ENCODE measurements around the gene KRTAP21-3.
"Not testable (repeated sequence)": the region's sequence is repeated elsewhere in the genome, so short reads cannot be mapped to it uniquely, and the experiment has no call there.

The KRTAP21-3 gene, protein sequence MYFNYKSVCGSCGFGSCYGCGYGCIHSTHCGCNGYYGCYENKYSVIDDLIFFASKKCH

GRCh38 chr21:30718239-30718909, at the start of gene KRTAP21-3:
TSS of gene KRTAP21-3 (minus strand) at chr21:30718777. CDS start at chr21:30718759, 18 bp downstream.
- Histone ChIP-seq H3K27me3 (ENCODE audit: control insufficient read depth in 5 of 5, insufficient read depth in 4 of 5, low read length in 5 of 5) (no peaks in the 10 kb centered on the region), H3K9me3 (ENCODE audit: control insufficient read depth in 5 of 5, low read length in 5 of 5) (no peaks in the 10 kb centered on the region), H3K36me3 (ENCODE audit: control insufficient read depth in 5 of 5, insufficient read depth in 5 of 5, low read length in 5 of 5) (no peaks in the 10 kb centered on the region), H3K9ac (ENCODE audit: low read length in 5 of 5) (no peak within 1 kb of the TSS), H3K4me3 (ENCODE audit: low read depth in 1 of 5, low read length in 5 of 5) (no peak within 1 kb of the TSS), H3K4me1 (ENCODE audit: control insufficient read depth in 5 of 5, insufficient read depth in 5 of 5, low read length in 5 of 5) (no peaks in the 10 kb centered on the region), H3K27ac (ENCODE audit: low read depth, low read length) (no peak within 1 kb of the TSS)

DNA sequence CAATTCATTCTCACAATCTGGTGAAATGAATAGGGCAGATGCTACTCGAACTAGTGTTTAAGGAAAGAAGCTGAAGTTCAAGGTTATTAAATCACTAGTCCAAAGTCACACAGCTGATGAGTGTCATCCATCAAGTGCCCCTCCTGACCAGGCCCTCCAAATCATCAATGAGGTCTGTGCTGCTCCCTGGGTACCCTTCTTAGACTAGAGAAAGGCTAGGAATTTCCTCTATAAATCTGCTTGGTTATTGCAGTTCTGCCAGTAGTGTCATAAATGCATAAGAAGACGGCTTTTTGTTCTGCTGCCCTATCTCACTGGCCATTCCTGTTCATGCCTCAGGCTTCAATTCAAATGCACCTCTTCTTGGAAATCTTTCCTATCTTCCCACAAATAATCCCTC, 42.2 kb upstream of the KRTAP21-3 start:
- Histone ChIP-seq H3K4me3 (ENCODE audit: low read depth in 1 of 5, low read length in 5 of 5) (no peak overlapping the region), H3K27ac (ENCODE audit: low read depth, low read length) (no peak overlapping the region), H3K36me3 (ENCODE audit: control insufficient read depth in 5 of 5, insufficient read depth in 5 of 5, low read length in 5 of 5) (no peaks in the 10 kb centered on the region), H3K9ac (ENCODE audit: low read length in 5 of 5) (no peak overlapping the region), H3K9me3 (ENCODE audit: control insufficient read depth in 5 of 5, low read length in 5 of 5) (no peaks in the 10 kb centered on the region), H3K27me3 (ENCODE audit: control insufficient read depth in 5 of 5, insufficient read depth in 4 of 5, low read length in 5 of 5) (no peaks in the 10 kb centered on the region), H3K4me1 (ENCODE audit: control insufficient read depth in 5 of 5, insufficient read depth in 5 of 5, low read length in 5 of 5) (no peaks in the 10 kb centered on the region)

DNA sequence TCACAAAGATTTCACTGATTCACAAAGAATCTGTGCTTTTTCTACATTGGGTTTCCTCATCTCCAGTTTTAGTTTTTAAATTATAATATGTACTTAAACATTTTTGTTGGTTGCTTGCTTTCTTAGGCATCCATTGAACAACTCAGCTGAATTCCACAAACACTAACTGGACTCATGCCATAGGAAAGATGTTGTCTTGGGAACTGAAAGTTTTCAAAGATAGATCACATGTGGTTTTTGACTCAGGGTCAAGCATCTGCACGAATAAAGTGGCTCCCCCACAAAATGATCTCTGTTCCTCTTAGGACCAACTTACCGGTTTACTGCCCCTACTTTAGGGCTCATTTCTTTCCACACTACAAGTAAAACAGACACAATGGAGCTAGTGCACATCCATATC, 39.7 kb upstream of the KRTAP21-3 start:
- Histone ChIP-seq H3K27me3 (ENCODE audit: control insufficient read depth in 5 of 5, insufficient read depth in 4 of 5, low read length in 5 of 5) (no peaks in the 10 kb centered on the region), H3K9ac (ENCODE audit: low read length in 5 of 5) (no peak overlapping the region), H3K4me1 (ENCODE audit: control insufficient read depth in 5 of 5, insufficient read depth in 5 of 5, low read length in 5 of 5) (no peaks in the 10 kb centered on the region), H3K27ac (ENCODE audit: low read depth, low read length) (no peak overlapping the region), H3K4me3 (ENCODE audit: low read depth in 1 of 5, low read length in 5 of 5) (no peak overlapping the region), H3K36me3 (ENCODE audit: control insufficient read depth in 5 of 5, insufficient read depth in 5 of 5, low read length in 5 of 5) (no peaks in the 10 kb centered on the region), H3K9me3 (ENCODE audit: control insufficient read depth in 5 of 5, low read length in 5 of 5) (peaks cover 0 to 3% (median 0%) of the 10 kb centered on the region in 5 donors)

DNA sequence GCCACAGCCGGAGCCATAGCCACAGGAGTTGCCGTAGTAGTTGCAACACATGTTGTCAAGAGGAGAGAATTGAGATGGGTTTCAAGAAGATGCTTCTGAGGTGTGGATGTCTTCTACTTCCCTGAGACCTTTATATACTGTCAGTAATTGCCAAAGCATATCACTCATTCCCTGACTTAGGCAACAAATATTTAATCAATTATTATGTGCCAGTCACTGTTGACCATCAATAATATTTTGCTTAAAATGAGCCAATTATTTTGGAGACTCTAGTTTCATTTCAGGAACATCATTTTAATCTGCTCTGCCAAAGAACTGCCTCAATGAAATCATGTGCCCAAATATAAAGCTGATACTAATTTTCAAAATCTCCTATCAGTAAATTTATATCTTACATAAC, 36.8 kb upstream of the KRTAP21-3 start, which contains the start of gene KRTAP21-1:
KRTAP21-1 (minus strand) TSS at position 101 of the 400 bp plus-strand sequence; CDS start at position 51, 50 bp downstream.
- not testable (repeated sequence) for H3K9me3 ChIP-seq (ENCODE audit: control insufficient read depth in 5 of 5, low read length in 5 of 5); H3K27me3 ChIP-seq (ENCODE audit: control insufficient read depth in 5 of 5, insufficient read depth in 4 of 5, low read length in 5 of 5); H3K27ac ChIP-seq (ENCODE audit: low read depth, low read length); H3K9ac ChIP-seq (ENCODE audit: low read length in 5 of 5); H3K36me3 ChIP-seq (ENCODE audit: control insufficient read depth in 5 of 5, insufficient read depth in 5 of 5, low read length in 5 of 5); H3K4me3 ChIP-seq (ENCODE audit: low read depth in 1 of 5, low read length in 5 of 5); H3K4me1 ChIP-seq (ENCODE audit: control insufficient read depth in 5 of 5, insufficient read depth in 5 of 5, low read length in 5 of 5)

GRCh38 chr21:30747159-30747558, 28.6 kb upstream of the KRTAP21-3 start, which contains the start of gene KRTAP21-2:
TSS of gene KRTAP21-2 (minus strand) at chr21:30747259. CDS start at chr21:30747202, 57 bp downstream.
- no peak within 1 kb of the TSS for H3K27ac ChIP-seq (ENCODE audit: low read depth, low read length)
- H3K9ac ChIP-seq (ENCODE audit: low read length in 5 of 5), result no peak within 1 kb of the TSS
- no peaks in the 10 kb centered on the region for H3K4me1 ChIP-seq (ENCODE audit: control insufficient read depth in 5 of 5, insufficient read depth in 5 of 5, low read length in 5 of 5)
- peaks cover 0 to 3% (median 0%) of the 10 kb centered on the region in 5 donors for H3K9me3 ChIP-seq (ENCODE audit: control insufficient read depth in 5 of 5, low read length in 5 of 5)
- H3K36me3 ChIP-seq (ENCODE audit: control insufficient read depth in 5 of 5, insufficient read depth in 5 of 5, low read length in 5 of 5), result no peaks in the 10 kb centered on the region
- H3K4me3 ChIP-seq (ENCODE audit: low read depth in 1 of 5, low read length in 5 of 5), result no peak within 1 kb of the TSS
- no peaks in the 10 kb centered on the region for H3K27me3 ChIP-seq (ENCODE audit: control insufficient read depth in 5 of 5, insufficient read depth in 4 of 5, low read length in 5 of 5)

GRCh38 chr21:30740462-30740861, 21.9 kb upstream of the KRTAP21-3 start:
- H3K27ac ChIP-seq (ENCODE audit: low read depth, low read length), result no peak overlapping the region
- H3K4me1 ChIP-seq (ENCODE audit: control insufficient read depth in 5 of 5, insufficient read depth in 5 of 5, low read length in 5 of 5), result no peaks in the 10 kb centered on the region
- no peak overlapping the region for H3K4me3 ChIP-seq (ENCODE audit: low read depth in 1 of 5, low read length in 5 of 5)
- H3K9me3 ChIP-seq (ENCODE audit: control insufficient read depth in 5 of 5, low read length in 5 of 5), result peaks cover 0 to 7% (median 0%) of the 10 kb centered on the region in 5 donors
- H3K27me3 ChIP-seq (ENCODE audit: control insufficient read depth in 5 of 5, insufficient read depth in 4 of 5, low read length in 5 of 5), result no peaks in the 10 kb centered on the region
- H3K9ac ChIP-seq (ENCODE audit: low read length in 5 of 5), result no peak overlapping the region
- H3K36me3 ChIP-seq (ENCODE audit: control insufficient read depth in 5 of 5, insufficient read depth in 5 of 5, low read length in 5 of 5), result no peaks in the 10 kb centered on the region

DNA sequence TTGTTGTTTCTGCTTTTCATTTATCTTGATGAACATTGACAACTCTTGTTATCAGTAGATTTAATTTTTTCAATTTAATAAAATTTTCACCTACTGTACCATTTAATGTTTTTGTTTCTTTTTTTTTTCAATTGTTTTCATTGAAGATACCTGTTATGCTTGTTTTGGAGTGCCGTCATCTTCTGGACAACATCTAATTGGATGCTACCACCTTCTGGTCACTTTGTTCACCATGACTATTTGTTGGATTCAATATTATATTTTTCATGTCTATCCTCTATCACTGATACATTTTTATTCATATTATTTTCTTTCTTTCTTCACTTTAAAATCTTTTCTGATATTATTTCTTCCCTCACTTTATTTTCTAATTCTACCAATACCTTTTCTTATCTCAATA, 14.4 kb upstream of the KRTAP21-3 start:
- H3K9me3 ChIP-seq (ENCODE audit: control insufficient read depth in 5 of 5, low read length in 5 of 5), result no peaks in the 10 kb centered on the region
- no peaks in the 10 kb centered on the region for H3K4me1 ChIP-seq (ENCODE audit: control insufficient read depth in 5 of 5, insufficient read depth in 5 of 5, low read length in 5 of 5)
- H3K4me3 ChIP-seq (ENCODE audit: low read depth in 1 of 5, low read length in 5 of 5), result no peak overlapping the region
- H3K27me3 ChIP-seq (ENCODE audit: control insufficient read depth in 5 of 5, insufficient read depth in 4 of 5, low read length in 5 of 5), result no peaks in the 10 kb centered on the region
- no peaks in the 10 kb centered on the region for H3K36me3 ChIP-seq (ENCODE audit: control insufficient read depth in 5 of 5, insufficient read depth in 5 of 5, low read length in 5 of 5)
- H3K27ac ChIP-seq (ENCODE audit: low read depth, low read length), result no peak overlapping the region
- no peak overlapping the region for H3K9ac ChIP-seq (ENCODE audit: low read length in 5 of 5)

DNA sequence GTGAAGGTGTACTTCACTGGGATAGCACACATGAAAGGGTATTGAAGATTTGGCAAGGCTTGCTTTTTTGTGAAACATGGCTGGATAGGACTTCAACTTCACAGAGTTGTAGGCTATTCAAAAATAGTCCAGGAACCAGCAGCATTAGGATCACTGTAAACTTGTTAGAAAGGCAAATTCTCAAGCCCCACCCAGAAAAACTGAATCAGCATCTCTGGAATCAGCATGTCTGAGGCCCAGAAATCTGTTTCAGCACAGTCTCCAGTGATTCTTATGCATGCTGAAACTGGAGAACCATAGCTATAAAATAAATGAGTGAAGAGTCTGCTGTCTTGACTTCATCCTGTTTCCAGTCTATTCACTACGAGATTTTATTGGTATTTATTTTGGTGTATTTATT, 8.1 kb upstream of the KRTAP21-3 start:
- Histone ChIP-seq H3K36me3 (ENCODE audit: control insufficient read depth in 5 of 5, insufficient read depth in 5 of 5, low read length in 5 of 5) (no peaks in the 10 kb centered on the region), H3K9me3 (ENCODE audit: control insufficient read depth in 5 of 5, low read length in 5 of 5) (no peaks in the 10 kb centered on the region), H3K4me1 (ENCODE audit: control insufficient read depth in 5 of 5, insufficient read depth in 5 of 5, low read length in 5 of 5) (no peaks in the 10 kb centered on the region), H3K27me3 (ENCODE audit: control insufficient read depth in 5 of 5, insufficient read depth in 4 of 5, low read length in 5 of 5) (no peaks in the 10 kb centered on the region), H3K27ac (ENCODE audit: low read depth, low read length) (no peak overlapping the region), H3K4me3 (ENCODE audit: low read depth in 1 of 5, low read length in 5 of 5) (no peak overlapping the region), H3K9ac (ENCODE audit: low read length in 5 of 5) (no peak overlapping the region)

DNA sequence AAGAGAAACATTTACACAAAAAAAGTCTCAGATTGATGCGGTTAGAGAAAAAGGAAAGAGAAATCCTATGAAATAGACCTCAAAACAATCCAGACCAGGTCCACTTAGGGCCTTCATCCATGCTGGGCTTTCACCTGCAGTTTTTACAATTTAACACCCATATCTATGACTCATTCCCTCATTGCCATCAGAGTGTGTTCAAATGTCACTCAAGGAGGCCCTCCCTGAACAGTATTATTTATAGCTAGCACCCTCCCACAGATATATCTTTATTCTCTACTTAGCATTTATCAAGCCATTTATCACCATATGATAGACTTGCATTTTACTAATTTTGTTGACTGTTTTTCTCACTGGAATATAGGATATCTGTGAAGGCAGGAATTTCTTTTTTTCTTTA, 824 bp upstream of the KRTAP21-3 start:
- Histone ChIP-seq H3K27me3 (ENCODE audit: control insufficient read depth in 5 of 5, insufficient read depth in 4 of 5, low read length in 5 of 5) (no peaks in the 10 kb centered on the region), H3K36me3 (ENCODE audit: control insufficient read depth in 5 of 5, insufficient read depth in 5 of 5, low read length in 5 of 5) (no peaks in the 10 kb centered on the region), H3K4me3 (ENCODE audit: low read depth in 1 of 5, low read length in 5 of 5) (no peak overlapping the region), H3K4me1 (ENCODE audit: control insufficient read depth in 5 of 5, insufficient read depth in 5 of 5, low read length in 5 of 5) (no peaks in the 10 kb centered on the region), H3K27ac (ENCODE audit: low read depth, low read length) (no peak overlapping the region), H3K9me3 (ENCODE audit: control insufficient read depth in 5 of 5, low read length in 5 of 5) (no peaks in the 10 kb centered on the region), H3K9ac (ENCODE audit: low read length in 5 of 5) (no peak overlapping the region)

GRCh38 chr21:30717105-30717504, 1.5 kb downstream of the KRTAP21-3 start:
- Histone ChIP-seq H3K4me3 (ENCODE audit: low read depth in 1 of 5, low read length in 5 of 5) (no peak overlapping the region), H3K9ac (ENCODE audit: low read length in 5 of 5) (no peak overlapping the region), H3K4me1 (ENCODE audit: control insufficient read depth in 5 of 5, insufficient read depth in 5 of 5, low read length in 5 of 5) (no peaks in the 10 kb centered on the region), H3K27ac (ENCODE audit: low read depth, low read length) (no peak overlapping the region), H3K9me3 (ENCODE audit: control insufficient read depth in 5 of 5, low read length in 5 of 5) (peaks cover 0 to 3% (median 0%) of the 10 kb centered on the region in 5 donors), H3K36me3 (ENCODE audit: control insufficient read depth in 5 of 5, insufficient read depth in 5 of 5, low read length in 5 of 5) (no peaks in the 10 kb centered on the region), H3K27me3 (ENCODE audit: control insufficient read depth in 5 of 5, insufficient read depth in 4 of 5, low read length in 5 of 5) (no peaks in the 10 kb centered on the region)
